KOPT-K1 (cell line): ENCODE results near the gene MAP2K5.

ENCODE experiments used
- H3K27ac ChIP-seq: fragments of 200-600 bp; sonication (generic); 2 replicates; pipeline ENCODE4 v1.5.1; 2016; ENCODE audit warnings: antibody characterized with exemption, mild to moderate bottlenecking, low read depth, low read length; ENCODE audit not compliant: poor library complexity, severe bottlenecking
- H3K36me3 ChIP-seq: fragments of 200-600 bp; sonication (generic); 2 replicates; pipeline ENCODE4 v1.5.1; 2017; ENCODE audit warnings: antibody characterized with exemption, mild to moderate bottlenecking, low read length, moderate library complexity; ENCODE audit not compliant: insufficient read depth
- H3K9me3 ChIP-seq: fragments of 200-600 bp; sonication (generic); 2 replicates; pipeline ENCODE4 v1.5.1; 2017; ENCODE audit warnings: antibody characterized with exemption, low read length, mild to moderate bottlenecking; ENCODE audit not compliant: insufficient read depth, poor library complexity, severe bottlenecking

MAP2K5 gene

DNA sequence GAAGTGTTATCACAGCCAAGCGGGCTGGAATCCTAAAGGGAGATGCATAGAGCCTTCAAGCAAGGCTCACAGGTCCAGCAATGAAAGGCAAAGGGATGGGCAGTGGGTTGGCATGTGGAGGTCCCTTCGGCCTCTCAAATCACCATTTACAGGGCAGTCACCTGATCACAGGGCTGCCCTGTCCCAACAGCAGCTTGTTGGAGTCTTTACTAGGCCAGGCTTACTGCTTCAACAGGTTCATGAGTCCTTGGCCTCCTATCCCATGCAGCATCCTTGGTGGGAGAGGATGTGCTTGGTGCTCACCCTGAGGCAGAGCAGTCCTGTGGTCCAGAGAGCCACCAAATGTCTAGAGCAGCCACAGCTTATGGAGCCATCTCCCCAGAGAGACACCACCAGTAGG lies 258.6 kb downstream of the MAP2K5 start:
- no peaks in the 10 kb centered on the region for H3K36me3 ChIP-seq
- no peaks in the 10 kb centered on the region for H3K9me3 ChIP-seq
- H3K27ac ChIP-seq, result no peak overlapping the region

DNA sequence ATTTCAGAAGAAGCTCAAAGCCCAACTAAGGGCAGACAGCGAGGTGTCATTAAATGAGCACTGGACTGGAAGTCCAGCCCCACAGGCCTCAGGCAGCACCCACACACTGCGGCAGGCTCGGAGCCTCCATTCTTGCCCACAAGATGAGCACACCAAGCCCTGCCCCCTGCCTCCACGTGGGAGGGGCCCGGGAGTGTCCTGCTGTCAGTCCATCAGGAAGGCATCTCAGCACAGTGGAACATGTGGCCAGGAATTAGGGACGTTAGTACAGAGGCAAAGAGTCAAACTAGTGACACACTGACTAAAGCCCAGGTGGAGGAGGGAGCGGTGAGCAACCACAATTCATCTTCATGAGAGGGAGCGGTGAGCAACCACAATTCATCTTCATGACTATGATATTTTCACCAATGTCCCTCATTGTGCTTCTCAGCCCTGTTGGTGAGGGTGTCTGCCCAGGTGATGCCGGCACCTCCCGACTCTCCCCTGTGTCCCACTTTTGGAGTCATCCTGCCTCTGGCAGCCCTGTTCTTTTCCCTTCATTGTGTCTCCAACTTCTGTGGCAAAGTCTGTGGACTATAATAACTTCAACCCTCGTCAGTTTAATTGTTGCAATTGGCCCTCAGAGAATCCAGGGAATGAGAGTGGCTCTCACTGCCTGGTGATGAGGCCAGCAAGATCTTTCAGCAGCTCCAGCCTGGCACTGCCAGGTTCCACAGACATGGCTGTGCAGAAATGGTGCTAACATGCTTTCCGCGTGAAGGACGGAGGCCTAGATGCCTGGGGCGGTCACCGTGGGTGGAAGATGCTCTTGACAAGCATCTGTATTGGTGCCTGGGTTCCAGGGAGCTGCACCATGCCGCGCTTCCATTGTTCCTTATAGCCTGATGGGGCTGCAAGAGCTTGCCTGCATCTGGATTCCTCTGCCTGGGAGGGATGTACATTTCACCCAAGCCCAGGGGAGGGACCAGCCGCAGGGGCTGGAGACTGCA lies 259.7 kb downstream of the MAP2K5 start:
- Histone ChIP-seq H3K9me3 (no peaks in the 10 kb centered on the region), H3K27ac (no peak overlapping the region), H3K36me3 (peaks cover 5% of the 10 kb centered on the region; the same call in 1 of the 2 replicates)

- H3K36me3 ChIP-seq, result peaks cover 5% of the 10 kb centered on the region; the same call in 1 of the 2 replicates
- H3K9me3 ChIP-seq, result no peaks in the 10 kb centered on the region
- H3K27ac ChIP-seq, result no peak overlapping the region
Observed at GRCh38 chr15:67803299-67803698, 260.8 kb downstream of the MAP2K5 start.

GRCh38 chr15:67803996-67804843 lies 261.7 kb downstream of the MAP2K5 start:
- Histone ChIP-seq H3K36me3 (peaks cover 5% of the 10 kb centered on the region; the same call in 1 of the 2 replicates), H3K27ac (no peak overlapping the region), H3K9me3 (no peaks in the 10 kb centered on the region)

GRCh38 chr15:67805008-67805665 lies 262.6 kb downstream of the MAP2K5 start:
- Histone ChIP-seq H3K9me3 (no peaks in the 10 kb centered on the region), H3K27ac (no peak overlapping the region), H3K36me3 (peaks cover 5% of the 10 kb centered on the region; the same call in 1 of the 2 replicates)

GRCh38 chr15:67805666-67806516 lies 263.4 kb downstream of the MAP2K5 start:
- H3K27ac ChIP-seq, result no peak overlapping the region
- H3K9me3 ChIP-seq, result no peaks in the 10 kb centered on the region
- peaks cover 5% of the 10 kb centered on the region; the same call in 1 of the 2 replicates for H3K36me3 ChIP-seq

DNA sequence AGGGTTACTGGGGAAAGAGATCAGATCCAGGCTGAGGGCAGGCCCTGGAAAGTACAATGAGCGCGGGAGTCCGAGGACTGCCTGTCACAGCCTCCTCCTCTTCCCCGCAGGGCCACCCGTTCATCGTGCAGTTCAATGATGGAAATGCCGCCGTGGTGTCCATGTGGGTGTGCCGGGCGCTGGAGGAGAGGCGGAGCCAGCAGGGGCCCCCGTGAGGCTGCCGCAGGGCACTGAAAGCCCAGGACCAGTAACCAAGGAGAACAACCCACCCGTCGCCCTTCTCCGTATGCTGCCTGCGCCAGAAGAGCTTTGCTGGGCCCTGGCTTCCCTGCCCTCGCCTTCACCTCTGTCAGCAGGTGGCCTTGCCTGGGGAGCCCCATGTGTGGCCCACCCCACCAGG lies 264.0 kb downstream of the MAP2K5 start:
- H3K36me3 ChIP-seq, result peaks cover 5% of the 10 kb centered on the region; the same call in 1 of the 2 replicates
- no peak overlapping the region for H3K27ac ChIP-seq

GRCh38 chr15:67807141-67807540 lies 264.6 kb downstream of the MAP2K5 start:
- no peak overlapping the region for H3K27ac ChIP-seq
- peaks cover 5% of the 10 kb centered on the region; the same call in 1 of the 2 replicates for H3K36me3 ChIP-seq
- no peaks in the 10 kb centered on the region for H3K9me3 ChIP-seq

More for the DNA sequence above, 264.0 kb downstream of the MAP2K5 start:
- no peaks in the 10 kb centered on the region for H3K9me3 ChIP-seq

DNA sequence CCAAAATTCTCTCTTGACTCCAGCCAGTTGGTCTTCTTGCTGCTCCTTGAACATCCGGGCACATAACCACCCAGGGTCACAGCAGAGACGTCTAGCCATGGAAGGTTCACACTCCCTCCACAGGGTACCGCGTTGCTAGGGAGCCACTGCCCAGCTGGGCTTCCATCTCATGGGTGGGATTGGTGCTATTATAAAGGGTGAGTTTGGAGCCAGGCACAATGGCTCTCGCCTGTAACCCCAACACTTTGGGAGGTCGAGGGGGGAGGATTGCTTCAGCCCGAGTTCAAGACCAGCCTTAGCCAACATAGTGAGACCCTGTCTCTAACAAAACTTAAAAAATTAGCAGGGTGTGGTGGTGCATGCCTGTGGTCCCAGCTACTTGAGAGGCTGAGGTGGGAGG lies 265.3 kb downstream of the MAP2K5 start:
- H3K36me3 ChIP-seq, result peaks cover 5% of the 10 kb centered on the region; the same call in 1 of the 2 replicates
- no peak overlapping the region for H3K27ac ChIP-seq
- H3K9me3 ChIP-seq, result no peaks in the 10 kb centered on the region

DNA sequence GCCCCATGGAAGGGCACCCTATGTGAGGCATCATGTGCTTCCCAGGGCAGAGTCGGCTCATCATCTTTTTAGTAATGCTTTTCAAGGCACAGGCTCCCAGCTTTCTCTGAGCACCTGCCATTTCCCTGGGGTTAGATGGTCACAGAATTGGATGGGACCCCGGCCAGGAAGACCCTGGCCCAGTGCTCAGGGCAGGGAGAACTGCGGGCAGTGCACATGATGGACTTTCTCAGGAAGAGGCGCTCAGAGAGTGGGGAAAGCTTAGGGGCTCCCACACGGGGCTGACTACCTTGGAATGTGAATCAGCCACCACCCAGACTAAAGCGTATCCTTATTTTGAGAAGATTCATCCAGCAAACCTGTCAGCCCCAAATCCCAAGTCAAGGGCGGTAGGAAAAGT lies 266.3 kb downstream of the MAP2K5 start:
- no peak overlapping the region for H3K27ac ChIP-seq
- H3K36me3 ChIP-seq, result peaks cover 5% of the 10 kb centered on the region; the same call in 1 of the 2 replicates
- no peaks in the 10 kb centered on the region for H3K9me3 ChIP-seq

GRCh38 chr15:67809441-67809840 lies 266.9 kb downstream of the MAP2K5 start:
- Histone ChIP-seq H3K36me3 (peaks cover 5% of the 10 kb centered on the region; the same call in 1 of the 2 replicates), H3K27ac (no peak overlapping the region), H3K9me3 (no peaks in the 10 kb centered on the region)

GRCh38 chr15:67809866-67810265 lies 267.4 kb downstream of the MAP2K5 start:
- H3K36me3 ChIP-seq, result peaks cover 5% of the 10 kb centered on the region; the same call in 1 of the 2 replicates
- no peaks in the 10 kb centered on the region for H3K9me3 ChIP-seq
- no peak overlapping the region for H3K27ac ChIP-seq

GRCh38 chr15:67812241-67812644 lies 269.7 kb downstream of the MAP2K5 start:
- peaks cover 6% of the 10 kb centered on the region for H3K9me3 ChIP-seq
- H3K36me3 ChIP-seq, result no peaks in the 10 kb centered on the region; the same call in 1 of the 2 replicates
- no peak overlapping the region for H3K27ac ChIP-seq
